Omental fat pad (tissue), 4 donors: ENCODE data around the gene PLEKHB2. TPM values are rescaled to one million over a fixed set of nuclear protein-coding genes. Genes with fewer than 3 reads are reported as not detected.

Experiments used
- ATAC-seq: fragments of 150-250 bp; one replicate; pipeline ENCODE4 v1.9.1; 2016; ENCODE audit warnings: mild to moderate bottlenecking, moderate library complexity; ENCODE audit not compliant: low FRiP score
- DNase-seq: peaks from one replicate; pipeline ENCODE4 v3.0.0-alpha.2; 2019; ENCODE audit warnings: low spot score
- CTCF ChIP-seq, 3 donors: fragments of 450-650 bp; IDR thresholded peaks; one replicate each; pipeline ENCODE4 v1.5.1; 2016 to 2017; ENCODE audit warnings: antibody characterized with exemption in 3 of 3, mild to moderate bottlenecking in 3 of 3, moderate library complexity in 2 of 3
- total RNA-seq, 4 donors: library from RNA; depleted of rRNA; stranded (reverse); fragments of >200 nt; gene quantifications; one replicate each; pipeline ENCODE4 v1.1.0, GENCODE V29; 2016

The PLEKHB2 gene
- total RNA-seq, 4 donors from 2014 or later: 46.3 to 107 (median 78.3) TPM

GRCh38 chr2:131120815-131121317 lies 15.7 kb downstream of the PLEKHB2 start:
- no peak for TF ChIP-seq CTCF (IDR thresholded peaks at IDR 0.05)
- ATAC-seq: no peak

GRCh38 chr2:131121464-131121863 lies 16.3 kb downstream of the PLEKHB2 start:
- TF ChIP-seq CTCF (IDR thresholded peaks at IDR 0.05): no peak
- ATAC-seq: no peak
- DNase-seq: no peak

More at GRCh38 chr2:131120815-131121317, 15.7 kb downstream of the PLEKHB2 start:
- DNase-seq: no peak

GRCh38 chr2:131122496-131122895 lies 17.4 kb downstream of the PLEKHB2 start:
- DNase-seq: no peak
- TF ChIP-seq CTCF (IDR thresholded peaks at IDR 0.05): no peak
- no peak for ATAC-seq

GRCh38 chr2:131123192-131123591 lies 18.1 kb downstream of the PLEKHB2 start:
- DNase-seq (no peak), ATAC-seq (no peak)
- no peak for TF ChIP-seq CTCF (IDR thresholded peaks at IDR 0.05)

- ATAC-seq: no peak
- TF ChIP-seq CTCF (IDR thresholded peaks at IDR 0.05): no peak
- no peak for DNase-seq
These were observed 20.1 kb downstream of the PLEKHB2 start for GRCh38 chr2:131125195-131125757.

- TF ChIP-seq CTCF (IDR thresholded peaks at IDR 0.05): no peak
- ATAC-seq: no peak
- no peak for DNase-seq
These were observed 21.3 kb downstream of the PLEKHB2 start for GRCh38 chr2:131126436-131126835.

- no peak for ATAC-seq
- TF ChIP-seq CTCF (IDR thresholded peaks at IDR 0.05): no peak
- no peak for DNase-seq
These were observed 21.9 kb downstream of the PLEKHB2 start for GRCh38 chr2:131127076-131127475.
